Activated B cell treated with CpG ODN at 0.5 μM for 24 hours (primary cell): ENCODE data around the gene SPP2. TPM values are rescaled to one million over a fixed set of nuclear protein-coding genes. Genes with fewer than 3 reads are reported as not detected.

ENCODE experiments used
- ATAC-seq: fragments of 200-7000 bp; cut with Tn5 transposase; one replicate; pipeline ENCODE4 v1.10.0; 2021; ENCODE audit warnings: low read depth, mild to moderate bottlenecking, moderate library complexity
- CTCF ChIA-PET: fragments of 350-600 bp; sonication (Branson Sonifier 250); formaldehyde crosslinking; loops from one replicate; lab custom pipeline; 2021; ENCODE audit warnings: antibody characterized with exemption; lab: Charles Lee
- POLR2A ChIA-PET: fragments of 350-600 bp; sonication (Branson Sonifier 250); formaldehyde crosslinking; loops from one replicate; lab custom pipeline; 2021; ENCODE audit warnings: antibody characterized with exemption; lab: Charles Lee
- DNase-seq: peaks from one replicate; pipeline ENCODE4 v3.0.0; 2022
- H3K27ac Mint-ChIP-seq: one replicate; pipeline ENCODE4 v1.8.0; 2020; ENCODE audit warnings: mixed read lengths
- H3K27me3 Mint-ChIP-seq: one replicate; pipeline ENCODE4 v1.8.0; 2021; ENCODE audit warnings: mixed read lengths
- H3K36me3 Mint-ChIP-seq: one replicate; pipeline ENCODE4 v1.8.0; 2021; ENCODE audit warnings: low read depth, mixed read lengths
- H3K4me1 Mint-ChIP-seq: one replicate; pipeline ENCODE4 v1.8.0; 2021; ENCODE audit warnings: mixed read lengths
- H3K4me3 Mint-ChIP-seq: one replicate; pipeline ENCODE4 v1.8.0; 2020; ENCODE audit warnings: mild to moderate bottlenecking, mixed read lengths
- H3K9me3 Mint-ChIP-seq: one replicate; pipeline ENCODE4 v1.8.0; 2020; ENCODE audit warnings: mixed read lengths
- CTCF ChIP-seq: fragments of 200-600 bp; IDR thresholded peaks from one replicate; pipeline ENCODE4 v1.8.0; 2022; ENCODE audit warnings: antibody characterized with exemption, mild to moderate bottlenecking
- intact Hi-C: fragments of 100-400 bp; cut with micrococcal nuclease; formaldehyde crosslinking; loops from one replicate; pipeline ENCODE4 v1.15.1; 2024
- total RNA-seq: library from RNA; stranded (reverse); gene quantifications from 2 replicates; pipeline ENCODE4 v1.2.3, GENCODE V29; 2022

SPP2 gene
- total RNA-seq, 1 donor from 2014 or later = not detected

- Mint-ChIP-seq H3K27ac (no peak overlapping the region), H3K4me3 (no peak overlapping the region), H3K27me3 (peaks cover 12% of the 10 kb centered on the region), H3K36me3 (no peaks in the 10 kb centered on the region), H3K4me1 (peaks cover 18% of the 10 kb centered on the region), H3K9me3 (peaks cover 2% of the 10 kb centered on the region)
- no peak for TF ChIP-seq CTCF
- ChIA-PET CTCF (no interaction called here), POLR2A (no interaction called here)
- intact Hi-C loops = no loop called here
- ATAC-seq (no peak), DNase-seq (no peak)
These were observed 28.1 kb upstream of the SPP2 start for GRCh38 chr2:234022424-234022823.

GRCh38 chr2:234024304-234024703, 26.2 kb upstream of the SPP2 start:
- CTCF ChIA-PET = no interaction called here
- no peak overlapping the region for H3K4me3 Mint-ChIP-seq
- POLR2A ChIA-PET = interaction anchor here (0.6 kb wide), 1 partner anchor 384 kb away, joined by 5 read pairs; no protein-coding TSS in a partner anchor
- peaks cover 15% of the 10 kb centered on the region for H3K27me3 Mint-ChIP-seq
- no peak overlapping the region for H3K27ac Mint-ChIP-seq
- H3K9me3 Mint-ChIP-seq = peaks cover 2% of the 10 kb centered on the region
- no peak for TF ChIP-seq CTCF
- intact Hi-C loops = no loop called here
- no peaks in the 10 kb centered on the region for H3K36me3 Mint-ChIP-seq
- H3K4me1 Mint-ChIP-seq = peaks cover 18% of the 10 kb centered on the region
- ATAC-seq (no peak), DNase-seq (no peak)

GRCh38 chr2:234025466-234025865, 25.0 kb upstream of the SPP2 start:
- CTCF ChIA-PET = no interaction called here
- H3K27me3 Mint-ChIP-seq = peaks cover 21% of the 10 kb centered on the region
- peaks cover 2% of the 10 kb centered on the region for H3K9me3 Mint-ChIP-seq
- H3K36me3 Mint-ChIP-seq = no peaks in the 10 kb centered on the region
- H3K27ac Mint-ChIP-seq = peak overlapping the region; percentile 42
- TF ChIP-seq CTCF = no peak
- intact Hi-C loops = no loop called here
- ATAC-seq = peak; percentile 62
- DNase-seq = no peak
- peak overlapping the region; percentile 79 for H3K4me3 Mint-ChIP-seq
- H3K4me1 Mint-ChIP-seq = peaks cover 18% of the 10 kb centered on the region
- POLR2A ChIA-PET = interaction anchor here (0.8 kb wide), 1 partner anchor 32 kb away, joined by 6 read pairs; no protein-coding TSS in a partner anchor

GRCh38 chr2:234025891-234026401, 24.6 kb upstream of the SPP2 start:
- Mint-ChIP-seq H3K4me1 (peaks cover 18% of the 10 kb centered on the region), H3K27me3 (peaks cover 23% of the 10 kb centered on the region), H3K27ac (peak overlapping the region; percentile 42), H3K36me3 (no peaks in the 10 kb centered on the region), H3K9me3 (peaks cover 2% of the 10 kb centered on the region), H3K4me3 (peak overlapping the region; percentile 79)
- ATAC-seq = no peak
- intact Hi-C loops = no loop called here
- ChIA-PET CTCF (no interaction called here), POLR2A (interaction anchor here (0.8 kb wide), 1 partner anchor 32 kb away, joined by 6 read pairs; no protein-coding TSS in a partner anchor)
- no peak for TF ChIP-seq CTCF
- DNase-seq = no peak

- intact Hi-C loops = no loop called here
- ATAC-seq = no peak
- DNase-seq = no peak
- no peak for TF ChIP-seq CTCF
- Mint-ChIP-seq H3K36me3 (no peaks in the 10 kb centered on the region), H3K4me3 (no peak overlapping the region), H3K27ac (no peak overlapping the region), H3K27me3 (peaks cover 29% of the 10 kb centered on the region), H3K4me1 (peaks cover 18% of the 10 kb centered on the region), H3K9me3 (peaks cover 2% of the 10 kb centered on the region)
- ChIA-PET POLR2A (no interaction called here), CTCF (no interaction called here)
These were observed 23.7 kb upstream of the SPP2 start for GRCh38 chr2:234026693-234027254.
